CD4-positive, alpha-beta T cell treated with Interleukin-6 at 100 ng/mL for 8 hours (primary cell): ENCODE measurements around the gene PON3.
"Not testable (repeated sequence)": the region's sequence is repeated elsewhere in the genome, so short reads cannot be mapped to it uniquely, and the experiment has no call there.

Experiments
- DNase-seq: peaks from one replicate; pipeline ENCODE4 v3.0.0-alpha.2; 2020; ENCODE audit warnings: mixed read lengths, low spot score

The PON3 gene

GRCh38 chr7:95411666-95412065 lies 15.5 kb upstream of the PON3 start:
- DNase-seq, result no peak

- DNase-seq, result no peak
These were observed 14.9 kb upstream of the PON3 start for GRCh38 chr7:95411036-95411435.

GRCh38 chr7:95407751-95408150 lies 11.6 kb upstream of the PON3 start:
- no peak for DNase-seq

- DNase-seq, result no peak
These were observed 9.6 kb upstream of the PON3 start for GRCh38 chr7:95405800-95406199.

DNA sequence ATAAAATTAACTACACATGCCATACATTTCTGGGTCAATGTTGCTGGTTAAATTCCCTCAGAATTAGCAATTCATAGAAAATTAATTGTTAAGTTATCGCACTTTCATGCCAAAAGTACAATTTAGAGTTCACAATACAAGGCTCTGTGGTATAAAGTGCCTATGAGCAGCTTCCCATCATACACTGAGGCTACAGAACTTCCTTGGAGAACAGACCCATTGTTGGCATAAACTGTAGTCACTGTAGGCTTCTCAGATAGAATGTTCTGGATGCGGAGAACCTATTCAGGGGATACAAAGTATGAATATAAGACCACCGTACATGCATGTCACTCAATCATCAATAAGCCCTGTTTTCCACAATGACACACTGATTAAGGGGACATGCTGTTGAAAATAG lies 9.0 kb upstream of the PON3 start:
- no peak for DNase-seq

GRCh38 chr7:95404316-95404865 lies 8.2 kb upstream of the PON3 start:
- no peak for DNase-seq

GRCh38 chr7:95398155-95398940 lies 2.2 kb upstream of the PON3 start:
- no peak for DNase-seq

DNA sequence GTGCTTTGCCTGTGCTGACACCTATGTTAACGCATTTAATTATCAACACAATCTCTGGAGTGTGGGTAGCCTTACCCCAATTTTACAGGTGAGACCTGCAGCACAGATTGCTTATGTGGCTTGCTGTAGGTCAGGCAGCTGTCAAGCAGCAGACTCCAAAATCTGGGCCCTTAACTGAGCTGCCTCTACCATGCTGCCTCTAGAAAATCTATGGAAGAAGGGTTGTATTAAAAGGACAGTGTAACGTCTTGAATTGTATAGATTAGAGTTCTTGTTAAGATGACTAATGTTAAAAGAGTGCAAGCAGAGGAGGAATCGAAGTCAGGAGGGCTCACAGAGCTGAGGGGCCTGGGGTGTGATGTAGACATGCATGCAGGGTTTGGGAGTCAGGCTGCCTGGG lies 1.2 kb upstream of the PON3 start:
- no peak for DNase-seq

- no peak for DNase-seq
These were observed 430 bp downstream of the PON3 start for GRCh38 chr7:95395755-95396135.

GRCh38 chr7:95394370-95394769 lies 1.8 kb downstream of the PON3 start:
- DNase-seq, result no peak

DNA sequence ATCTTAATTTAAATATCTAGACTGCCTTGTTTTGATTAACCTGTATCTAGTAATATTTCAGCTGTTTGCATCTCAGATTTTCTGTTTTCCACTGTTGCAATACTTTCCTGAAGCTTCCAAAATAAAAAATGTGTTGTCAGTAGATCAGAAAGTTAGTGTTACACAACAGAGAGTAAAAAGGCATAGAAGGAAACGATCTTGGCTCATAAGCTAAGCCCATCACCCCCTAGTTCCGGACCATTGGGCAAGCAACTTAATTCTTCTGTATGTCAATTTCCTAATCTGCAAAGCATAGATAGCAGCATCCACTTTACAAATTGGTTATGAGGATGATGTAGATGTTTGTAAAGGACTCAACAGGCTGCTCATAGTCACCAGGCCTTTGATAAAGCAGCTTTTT lies 4.4 kb downstream of the PON3 start:
- DNase-seq, result no peak

- DNase-seq, result no peak
These were observed 6.7 kb downstream of the PON3 start for GRCh38 chr7:95389516-95389915.

DNA sequence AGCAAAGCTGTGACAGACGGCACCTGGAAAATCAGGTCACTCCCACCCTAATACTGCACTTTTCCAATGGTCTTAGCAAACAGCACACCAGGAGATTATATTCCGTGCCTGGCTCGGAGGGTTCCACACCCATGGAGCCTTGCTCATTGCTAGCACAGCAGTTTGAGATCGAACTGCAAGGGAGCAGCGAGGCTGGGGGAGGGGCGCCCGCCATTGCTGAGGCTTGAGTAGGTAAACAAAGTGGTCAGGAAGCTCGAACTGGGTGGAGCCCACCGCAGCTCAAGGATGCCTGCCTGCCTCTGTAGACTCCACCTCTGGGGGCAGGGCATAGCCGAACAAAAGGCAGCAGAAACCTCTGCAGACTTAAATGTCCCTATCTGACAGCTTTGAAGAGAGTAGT lies 16.7 kb downstream of the PON3 start:
- not testable (repeated sequence) for DNase-seq

- no peak for DNase-seq
These were observed 19.4 kb downstream of the PON3 start for GRCh38 chr7:95376632-95377400.

- DNase-seq, result no peak
These were observed 20.5 kb downstream of the PON3 start for GRCh38 chr7:95375591-95376257.

DNA sequence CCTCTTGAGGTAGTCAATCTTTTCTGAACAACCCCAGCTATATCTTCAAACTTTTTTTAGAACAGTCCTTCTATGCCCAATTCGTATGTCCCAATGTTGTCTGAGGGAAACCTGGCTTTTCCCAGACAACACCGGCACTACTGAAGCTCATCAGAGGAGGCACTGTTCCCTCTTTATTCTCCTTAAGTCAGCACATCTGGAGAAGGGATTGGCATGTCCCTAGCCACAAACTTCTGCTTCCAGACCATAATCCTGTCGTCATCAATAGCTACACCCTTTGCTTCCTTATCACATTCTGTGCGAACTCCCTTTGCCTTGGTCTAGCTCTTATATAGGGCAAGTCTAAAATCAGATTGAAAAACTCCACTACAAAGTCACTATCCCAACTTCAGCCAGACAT lies 22.9 kb downstream of the PON3 start:
- DNase-seq, result no peak

- no peak for DNase-seq
These were observed 27.9 kb downstream of the PON3 start for GRCh38 chr7:95368235-95368634.

DNA sequence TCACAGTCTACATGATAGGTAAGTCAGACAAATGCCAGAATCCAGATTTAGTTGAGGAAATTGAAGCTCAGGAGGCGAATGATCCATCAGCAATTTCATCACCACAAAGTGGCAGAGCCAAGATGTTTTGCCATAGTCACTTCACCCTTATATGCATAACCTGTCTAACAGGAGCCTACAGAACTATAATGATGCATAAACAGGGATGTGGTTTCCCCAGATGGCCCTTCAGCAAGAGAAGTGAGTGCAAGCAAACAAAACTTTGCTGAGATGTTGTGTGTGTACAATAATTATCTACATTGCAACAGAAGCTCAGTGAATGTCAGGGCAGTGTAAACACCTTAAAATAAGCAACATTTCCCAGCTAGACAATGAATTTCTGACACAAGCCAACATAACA lies 28.6 kb downstream of the PON3 start:
- DNase-seq, result no peak

- DNase-seq, result no peak
These were observed 31.0 kb downstream of the PON3 start for GRCh38 chr7:95365151-95365550.

- no peak for DNase-seq
These were observed 38.6 kb downstream of the PON3 start for GRCh38 chr7:95357623-95358022.

DNA sequence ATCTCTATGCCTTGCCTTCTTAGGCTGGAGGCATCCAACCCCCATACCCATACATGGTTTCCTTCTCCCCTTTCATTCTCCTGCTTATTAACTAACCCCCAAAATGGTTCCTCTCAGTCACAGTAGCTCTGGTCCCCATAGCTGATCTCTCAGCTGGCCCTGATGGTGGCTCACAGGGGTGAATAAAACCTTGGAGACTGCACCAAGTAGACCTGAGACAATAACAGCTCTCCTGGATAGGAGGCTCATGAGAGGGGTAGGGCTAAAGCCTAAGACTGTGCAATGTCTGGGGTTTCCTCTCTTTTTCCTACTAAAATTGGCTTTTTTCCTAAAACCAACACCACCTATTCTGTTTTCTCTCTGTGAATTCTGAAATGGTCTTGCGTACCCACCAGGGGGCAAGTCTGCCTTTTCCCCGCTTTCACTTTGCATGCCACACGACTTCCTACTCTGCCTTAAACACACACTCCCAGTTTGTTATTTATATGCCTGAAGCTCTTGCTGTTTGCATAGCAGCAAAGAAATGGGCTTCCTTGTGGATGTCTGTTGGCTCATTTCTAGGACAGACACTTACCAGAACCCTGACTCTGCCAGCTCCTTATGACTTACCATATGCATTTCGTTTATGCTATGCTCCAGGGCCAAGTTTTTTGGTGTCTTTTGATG lies 53.4 kb downstream of the PON3 start:
- DNase-seq, result no peak

DNA sequence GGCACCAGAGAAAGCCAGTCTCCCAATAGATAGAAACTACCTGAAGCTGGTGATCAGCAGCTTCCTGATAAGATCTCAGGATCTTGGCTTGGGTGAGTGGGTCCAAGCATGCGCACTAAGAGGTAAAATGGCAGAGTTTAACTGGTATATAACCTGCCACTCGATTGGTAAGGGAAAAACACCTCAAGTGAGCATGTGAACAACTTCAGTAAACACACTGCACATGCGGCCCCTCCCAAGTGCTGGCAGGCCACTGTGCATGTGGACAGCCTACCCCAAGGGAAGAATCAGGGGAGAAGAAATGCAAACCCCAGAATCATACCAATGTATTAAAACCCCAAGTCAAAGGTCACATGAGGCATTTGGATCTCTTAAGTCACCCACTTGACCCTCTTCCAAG lies 54.1 kb downstream of the PON3 start:
- no peak for DNase-seq
